RWPE1 (cell line): ENCODE data around the gene CERK.
A peak's percentile ranks its signal among the peaks of the same experiment; 100 is the strongest.

Source experiments
- CTCF ChIA-PET: fragments of 350-600 bp; sonication (Branson Sonifier 250); formaldehyde crosslinking; extraction: SDS; loops from one replicate; lab custom pipeline; 2021; lab: Yijun Ruan, JAX
- POLR2A ChIA-PET: fragments of 400-600 bp; formaldehyde crosslinking; extraction: SDS; loops from one replicate; lab custom pipeline; 2020; ENCODE audit warnings: antibody characterized with exemption; ENCODE audit not compliant: low non-redundant PET; lab: Yijun Ruan, JAX
- DNase-seq: peaks from one replicate; pipeline ENCODE4 v3.0.0; 2012; ENCODE audit warnings: low spot score
- H3K27ac ChIP-seq: fragments of 450-650 bp; 2 replicates; pipeline ENCODE4 v1.5.1; 2017
- TF ChIP-seq, protein P1 (sequence below): fragments of 450-650 bp; conservative IDR thresholded peaks from 2 replicates; pipeline ENCODE4 v1.5.1; 2017; ENCODE audit warnings: low read depth, mild to moderate bottlenecking

The CERK gene

DNA sequence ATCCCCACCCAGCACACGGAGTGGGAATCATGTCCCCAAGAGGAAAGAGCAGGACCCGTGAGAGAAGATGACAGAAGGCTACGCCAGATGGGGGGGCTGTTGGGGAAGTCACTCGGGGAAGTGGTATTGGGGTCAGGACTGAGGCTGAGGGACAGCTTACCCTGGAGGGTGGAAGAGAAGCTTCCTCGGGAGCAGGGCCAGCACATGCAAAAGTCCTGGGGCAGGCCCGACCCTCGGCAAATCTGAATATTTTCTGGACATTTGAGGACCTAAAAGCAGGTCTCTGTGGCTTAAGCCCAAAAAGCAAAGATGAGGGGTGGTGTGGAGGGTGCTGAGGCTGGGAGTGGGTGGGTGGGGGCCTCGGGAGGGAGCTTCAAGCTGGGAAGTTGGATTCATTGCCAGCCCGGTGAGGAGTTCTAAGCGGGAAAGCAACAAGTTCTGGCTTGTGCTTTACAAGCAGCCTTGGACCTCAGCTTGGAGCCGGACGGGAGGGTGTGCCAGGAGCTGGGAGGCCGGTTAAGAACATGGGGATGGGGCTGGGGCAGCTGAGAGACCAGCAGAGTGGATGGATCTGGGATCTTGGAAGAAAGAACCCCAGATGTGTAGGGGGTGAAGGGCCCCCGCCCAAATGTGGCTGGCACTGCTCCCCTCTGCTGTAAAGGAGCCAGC is 83.0 kb downstream of the CERK start:
- peak overlapping the region; percentile 77 for H3K27ac ChIP-seq
- POLR2A ChIA-PET = no interaction called here
- DNase-seq = peak; percentile 36
- CTCF ChIA-PET = interaction anchor here (0.6 to 0.8 kb wide), 4 partner anchors 91 to 174 kb away, joined by 3 to 4 read pairs (median 4); no protein-coding TSS in a partner anchor
- TF ChIP-seq, protein P1, sequence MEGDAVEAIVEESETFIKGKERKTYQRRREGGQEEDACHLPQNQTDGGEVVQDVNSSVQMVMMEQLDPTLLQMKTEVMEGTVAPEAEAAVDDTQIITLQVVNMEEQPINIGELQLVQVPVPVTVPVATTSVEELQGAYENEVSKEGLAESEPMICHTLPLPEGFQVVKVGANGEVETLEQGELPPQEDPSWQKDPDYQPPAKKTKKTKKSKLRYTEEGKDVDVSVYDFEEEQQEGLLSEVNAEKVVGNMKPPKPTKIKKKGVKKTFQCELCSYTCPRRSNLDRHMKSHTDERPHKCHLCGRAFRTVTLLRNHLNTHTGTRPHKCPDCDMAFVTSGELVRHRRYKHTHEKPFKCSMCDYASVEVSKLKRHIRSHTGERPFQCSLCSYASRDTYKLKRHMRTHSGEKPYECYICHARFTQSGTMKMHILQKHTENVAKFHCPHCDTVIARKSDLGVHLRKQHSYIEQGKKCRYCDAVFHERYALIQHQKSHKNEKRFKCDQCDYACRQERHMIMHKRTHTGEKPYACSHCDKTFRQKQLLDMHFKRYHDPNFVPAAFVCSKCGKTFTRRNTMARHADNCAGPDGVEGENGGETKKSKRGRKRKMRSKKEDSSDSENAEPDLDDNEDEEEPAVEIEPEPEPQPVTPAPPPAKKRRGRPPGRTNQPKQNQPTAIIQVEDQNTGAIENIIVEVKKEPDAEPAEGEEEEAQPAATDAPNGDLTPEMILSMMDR = no peak

DNA sequence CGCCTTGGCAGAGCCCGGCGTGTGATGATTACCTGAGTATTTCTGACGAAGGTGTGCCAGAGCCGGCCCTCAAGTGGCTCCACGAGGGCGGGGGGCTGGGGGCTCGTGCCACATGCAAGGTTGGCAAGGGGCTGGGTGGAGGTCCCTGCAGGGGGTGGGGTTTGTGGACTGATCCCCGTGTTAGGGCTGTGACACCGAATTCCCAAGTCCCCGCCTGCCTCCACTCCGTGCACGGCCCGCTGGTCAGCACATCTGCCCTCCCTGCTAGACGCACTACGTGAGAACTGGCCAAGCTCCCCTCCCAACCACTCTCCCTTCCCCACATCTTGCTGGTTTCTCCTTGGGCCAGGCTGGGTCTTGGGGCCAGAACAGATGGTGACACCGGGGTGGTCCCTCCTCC is 83.6 kb downstream of the CERK start:
- peak overlapping the region; percentile 77; the same call in 1 of the 2 replicates for H3K27ac ChIP-seq
- POLR2A ChIA-PET = no interaction called here

DNA sequence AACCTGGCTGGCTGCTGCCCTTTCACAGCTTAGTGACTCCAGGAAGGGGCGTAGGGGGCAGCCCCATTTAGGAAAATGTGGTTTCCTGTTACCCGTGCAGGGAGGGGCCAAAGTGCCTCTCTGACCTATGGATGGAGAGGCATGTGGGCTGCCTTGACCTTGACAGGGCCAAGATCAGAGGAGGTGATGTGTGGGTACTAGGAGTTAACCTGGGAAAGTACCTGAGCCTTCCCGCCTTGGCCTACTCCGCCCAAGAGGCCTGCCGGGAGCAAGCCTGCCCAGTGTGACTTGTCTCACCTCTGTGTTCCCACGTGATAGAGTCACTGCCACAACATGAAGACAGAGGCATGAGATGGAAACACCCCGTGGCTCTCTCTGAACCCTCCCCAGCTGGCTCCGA is 84.5 kb downstream of the CERK start:
- TF ChIP-seq, protein P1 = no peak
- POLR2A ChIA-PET = no interaction called here
- H3K27ac ChIP-seq = peak overlapping the region; percentile 10; the same call in 1 of the 2 replicates
- DNase-seq = no peak
- CTCF ChIA-PET = no interaction called here

More for the DNA sequence above, 83.6 kb downstream of the CERK start:
- TF ChIP-seq, protein P1 = no peak
- CTCF ChIA-PET = interaction anchor here (0.6 to 0.8 kb wide), 2 partner anchors 101 to 121 kb away, joined by 3 read pairs; no protein-coding TSS in a partner anchor
- DNase-seq = no peak

DNA sequence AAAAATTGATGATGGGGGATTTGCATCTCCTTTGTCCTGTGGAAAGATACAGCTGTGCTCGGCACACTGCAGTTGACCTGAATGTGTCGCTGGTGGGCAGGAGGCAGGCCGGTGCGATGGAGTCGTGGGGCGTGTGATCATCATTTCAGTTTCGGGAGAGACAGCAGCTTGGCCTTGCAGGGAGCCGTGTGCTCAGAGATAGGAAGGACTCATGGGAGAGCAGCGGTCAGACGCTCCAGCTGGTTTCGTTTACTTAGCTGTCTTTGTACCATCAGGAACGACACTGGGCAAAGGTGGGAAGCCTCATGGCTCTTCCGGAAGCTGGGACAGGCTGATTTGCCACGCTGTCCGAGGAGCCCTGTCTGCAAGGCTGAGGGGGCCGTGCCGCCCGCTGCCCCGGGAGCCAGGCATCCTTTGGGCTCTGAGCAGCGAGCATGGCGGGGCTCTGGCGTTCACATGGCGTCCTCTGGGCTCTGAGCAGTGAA is 85.2 kb downstream of the CERK start:
- TF ChIP-seq, protein P1 = no peak
- no peak for DNase-seq
- peak overlapping the region; percentile 10; the same call in 1 of the 2 replicates for H3K27ac ChIP-seq
- CTCF ChIA-PET = no interaction called here
- POLR2A ChIA-PET = no interaction called here

- no peak for DNase-seq
- ChIA-PET POLR2A (no interaction called here), CTCF (no interaction called here)
- H3K27ac ChIP-seq = peak overlapping the region; percentile 10; the same call in 1 of the 2 replicates
- TF ChIP-seq, protein P1 = no peak
Measured at GRCh38 chr22:46652081-46652846, 85.8 kb downstream of the CERK start.

GRCh38 chr22:46651316-46651715 is 86.7 kb downstream of the CERK start:
- CTCF ChIA-PET = no interaction called here

More at GRCh38 chr22:46651316-46651715, 86.7 kb downstream of the CERK start:
- H3K27ac ChIP-seq = no peak overlapping the region
- TF ChIP-seq, protein P1 = no peak
- DNase-seq = no peak
- POLR2A ChIA-PET = no interaction called here
